CD4-positive, alpha-beta T cell treated with Interleukin-15 for 1 hour (primary cell): ENCODE measurements around the gene CDH11.

Source experiments
- DNase-seq: peaks from one replicate; pipeline ENCODE4 v3.0.0-alpha.2; 2020

Gene CDH11

GRCh38 chr16:65116216-65116615 lies 5.6 kb downstream of the CDH11 start:
- no peak for DNase-seq

DNA sequence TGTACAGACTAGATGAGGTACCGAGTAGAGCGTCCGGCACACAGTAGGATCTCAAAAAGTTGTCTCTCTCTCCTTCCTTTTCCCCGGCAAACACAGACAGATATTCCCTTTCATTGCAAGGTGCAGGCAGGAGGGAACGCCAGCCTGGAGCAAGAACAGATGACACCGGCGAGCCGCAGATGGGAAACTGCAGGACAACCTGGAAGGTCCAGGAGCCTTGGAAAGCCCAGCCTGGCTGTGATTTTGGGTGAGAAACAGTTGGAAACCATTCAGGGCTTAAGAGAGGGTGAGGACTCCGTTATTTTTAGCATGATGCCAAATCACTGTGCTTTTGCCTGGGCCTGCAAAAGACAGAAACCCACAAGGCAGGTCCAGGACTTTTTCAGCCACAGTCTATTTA lies 7.3 kb downstream of the CDH11 start:
- no peak for DNase-seq

DNA sequence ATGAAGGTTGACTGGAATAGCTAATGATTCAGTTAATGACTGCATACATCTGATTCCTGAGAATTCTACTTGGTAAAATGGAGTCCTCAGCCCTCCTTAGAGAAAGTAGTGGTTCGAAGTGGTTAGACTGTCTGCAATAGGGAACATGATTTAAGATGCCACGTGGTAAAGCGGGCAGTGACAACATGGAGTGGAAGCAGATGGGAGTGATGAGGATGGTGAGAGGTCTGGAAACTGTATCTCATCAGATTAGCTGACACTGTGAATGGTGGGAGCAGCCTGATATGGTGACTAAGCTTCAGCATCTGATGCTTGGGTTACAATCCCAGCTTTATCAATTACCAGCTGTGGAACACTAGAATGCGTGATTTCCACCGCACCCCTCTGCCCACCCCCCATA lies 8.4 kb downstream of the CDH11 start:
- DNase-seq, result no peak

- DNase-seq, result no peak
Observed at GRCh38 chr16:65111306-65111705, 10.6 kb downstream of the CDH11 start.

DNA sequence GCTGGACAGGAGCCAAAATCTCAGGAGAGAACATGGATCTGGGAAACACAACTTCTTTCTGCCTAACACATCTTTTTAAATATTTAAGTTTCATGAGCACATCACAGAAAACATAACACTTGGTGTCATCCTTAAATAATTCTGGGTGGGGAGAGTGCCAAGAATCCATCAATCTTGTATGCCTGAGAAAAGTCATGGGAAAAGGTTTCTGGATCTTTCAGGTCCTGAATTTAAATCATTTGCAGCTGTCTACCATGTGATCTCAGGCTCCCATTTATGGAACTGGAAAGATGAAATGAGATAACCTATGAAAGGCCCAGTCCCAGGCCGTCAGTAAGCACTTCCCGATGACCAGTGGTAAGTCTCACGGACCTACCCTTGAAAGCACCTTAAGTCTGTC lies 15.1 kb downstream of the CDH11 start:
- DNase-seq, result no peak

- DNase-seq, result no peak
Observed at GRCh38 chr16:65105171-65105570, 16.7 kb downstream of the CDH11 start.

- DNase-seq, result no peak
Observed at GRCh38 chr16:65104471-65104870, 17.4 kb downstream of the CDH11 start.

GRCh38 chr16:65102326-65102725 lies 19.5 kb downstream of the CDH11 start:
- no peak for DNase-seq

GRCh38 chr16:65101009-65101408 lies 20.9 kb downstream of the CDH11 start:
- no peak for DNase-seq

GRCh38 chr16:65099607-65100006 lies 22.3 kb downstream of the CDH11 start:
- no peak for DNase-seq

GRCh38 chr16:65098916-65099315 lies 22.9 kb downstream of the CDH11 start:
- DNase-seq, result no peak

DNA sequence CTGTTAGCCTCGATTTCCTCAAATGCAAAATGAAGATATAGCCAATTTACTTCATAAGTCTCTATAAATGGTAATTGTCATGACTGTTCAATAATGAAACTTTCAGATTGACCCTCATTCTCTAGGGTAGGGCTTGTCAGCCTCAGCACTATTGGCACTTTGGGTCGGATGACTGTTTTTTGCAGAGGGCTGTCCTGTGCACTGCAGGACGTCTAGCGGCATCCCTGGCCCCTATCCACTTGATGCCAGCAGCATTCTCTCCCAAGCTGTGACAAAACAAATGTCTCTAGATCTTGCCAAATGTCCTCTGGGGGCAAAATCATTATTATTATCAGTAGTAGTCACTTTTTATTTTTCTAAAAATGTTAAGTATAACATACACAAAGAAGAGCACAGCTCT lies 24.6 kb downstream of the CDH11 start:
- no peak for DNase-seq

DNA sequence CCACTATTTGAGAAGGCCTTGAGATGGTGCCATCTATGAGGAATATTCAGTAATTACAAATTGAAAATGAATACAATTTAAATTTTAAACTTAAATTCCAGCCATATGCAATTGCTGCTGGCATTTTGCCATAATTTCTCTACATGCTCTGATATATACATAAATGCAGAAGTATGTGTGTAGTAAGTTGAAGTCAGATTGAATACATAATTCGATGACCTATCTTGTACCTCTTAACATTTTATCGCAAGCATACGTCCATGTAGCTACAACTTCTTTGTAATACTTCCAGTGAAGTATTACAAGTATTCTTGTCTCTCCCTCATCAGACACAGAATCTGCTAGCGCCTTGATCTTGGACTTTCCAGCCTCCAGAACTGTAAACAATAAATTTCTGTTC lies 26.0 kb downstream of the CDH11 start:
- DNase-seq, result no peak

DNA sequence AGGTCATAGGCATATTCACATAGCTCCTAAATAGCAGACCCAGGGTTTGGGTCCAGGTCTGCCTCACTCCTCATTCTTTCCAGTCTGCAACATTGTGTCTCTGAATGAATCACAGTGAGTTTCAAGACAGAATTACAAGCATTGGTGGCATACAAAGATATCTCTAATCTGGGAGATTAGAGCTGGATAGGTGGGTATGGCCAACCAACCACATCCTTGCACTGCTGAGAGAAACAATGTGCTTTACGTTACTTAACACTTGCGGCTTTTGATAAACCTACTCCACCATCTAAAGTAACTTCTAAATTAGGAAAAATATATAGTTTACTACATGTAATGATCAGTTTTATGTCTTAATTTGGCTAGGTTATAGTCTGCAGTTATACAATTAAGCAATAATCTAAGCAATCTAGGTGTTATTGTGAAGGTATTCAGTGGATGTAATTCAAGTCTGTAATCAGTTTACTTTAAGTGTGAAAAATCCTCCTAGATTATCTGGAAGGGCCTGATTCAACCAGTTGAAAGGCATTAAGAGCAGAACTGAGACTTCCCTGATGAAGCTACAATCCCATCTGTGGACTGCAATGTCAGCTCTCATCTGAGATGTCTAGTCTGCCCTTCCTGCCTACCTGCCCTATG lies 26.7 kb downstream of the CDH11 start:
- DNase-seq, result no peak

DNA sequence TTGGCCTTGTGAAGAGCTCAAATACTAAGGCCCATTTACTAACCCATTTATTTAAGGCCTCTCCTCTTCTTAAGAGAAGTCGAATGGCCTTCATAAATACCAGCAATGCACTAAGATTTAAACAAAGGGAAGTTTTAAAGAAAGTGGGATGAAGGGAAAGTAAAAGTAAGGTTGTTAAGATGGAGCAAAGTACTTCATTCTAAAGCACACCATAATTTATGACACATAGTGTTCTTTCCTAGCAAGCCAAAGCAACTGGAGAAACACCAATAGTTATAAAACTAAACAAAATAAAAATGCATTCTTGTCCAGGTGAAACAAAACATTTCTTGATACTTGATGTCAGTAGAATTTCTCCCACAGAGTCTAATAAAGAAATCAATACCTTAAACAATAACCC lies 27.9 kb downstream of the CDH11 start:
- no peak for DNase-seq

DNA sequence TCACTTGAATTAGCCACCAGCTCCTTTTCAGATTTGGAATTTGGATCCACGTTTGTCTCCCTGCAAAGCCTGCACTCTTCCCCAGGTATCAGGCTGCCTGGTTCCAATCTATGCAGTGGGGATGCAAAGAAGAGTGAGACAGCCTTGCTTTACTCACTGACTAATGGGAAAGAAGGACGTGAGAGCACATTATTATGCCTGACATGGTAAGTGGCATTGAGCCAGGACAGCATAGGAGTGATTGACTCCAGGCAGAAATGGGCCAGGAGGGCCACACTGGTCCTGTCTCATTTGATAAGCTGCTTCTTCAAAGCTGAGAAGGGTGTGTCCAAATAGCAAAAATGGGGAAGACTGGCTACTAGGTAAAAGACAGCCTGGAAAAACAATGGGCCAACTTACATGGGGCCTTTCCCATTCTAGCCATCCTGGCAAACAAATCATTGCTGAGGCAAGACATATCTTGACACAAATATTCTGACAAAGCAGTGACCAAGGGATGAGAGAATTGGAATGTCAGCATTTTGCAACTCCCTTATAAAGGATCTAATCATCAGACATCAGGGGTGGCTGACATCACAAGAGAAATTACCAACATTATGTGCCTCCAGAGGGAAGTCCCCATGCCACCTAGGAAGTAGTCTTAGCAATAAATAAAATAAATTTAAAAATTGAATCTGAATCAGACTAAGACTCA lies 38.6 kb downstream of the CDH11 start:
- DNase-seq, result no peak

- DNase-seq, result no peak
Observed at GRCh38 chr16:65079549-65079948, 42.3 kb downstream of the CDH11 start.

DNA sequence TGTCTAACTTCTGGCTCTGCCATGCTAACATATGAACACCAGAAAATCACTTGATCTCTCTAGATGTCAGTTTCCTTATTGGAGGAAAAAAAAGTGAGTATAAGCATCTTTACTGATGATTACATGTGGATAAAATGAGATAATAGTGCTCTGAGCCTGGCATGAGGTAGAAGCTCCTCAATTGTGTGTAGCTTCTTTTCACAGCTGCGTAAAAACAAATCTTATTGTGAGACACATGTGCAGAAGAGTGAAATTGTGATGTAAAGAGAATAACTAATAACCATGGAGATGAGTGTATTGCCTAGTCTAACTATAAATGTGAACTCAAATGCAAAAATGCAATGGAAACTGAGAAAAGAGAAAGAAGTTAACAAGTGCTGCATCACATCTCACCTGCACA lies 44.7 kb downstream of the CDH11 start:
- no peak for DNase-seq

- no peak for DNase-seq
Observed at GRCh38 chr16:65075877-65076276, 46.0 kb downstream of the CDH11 start.

DNA sequence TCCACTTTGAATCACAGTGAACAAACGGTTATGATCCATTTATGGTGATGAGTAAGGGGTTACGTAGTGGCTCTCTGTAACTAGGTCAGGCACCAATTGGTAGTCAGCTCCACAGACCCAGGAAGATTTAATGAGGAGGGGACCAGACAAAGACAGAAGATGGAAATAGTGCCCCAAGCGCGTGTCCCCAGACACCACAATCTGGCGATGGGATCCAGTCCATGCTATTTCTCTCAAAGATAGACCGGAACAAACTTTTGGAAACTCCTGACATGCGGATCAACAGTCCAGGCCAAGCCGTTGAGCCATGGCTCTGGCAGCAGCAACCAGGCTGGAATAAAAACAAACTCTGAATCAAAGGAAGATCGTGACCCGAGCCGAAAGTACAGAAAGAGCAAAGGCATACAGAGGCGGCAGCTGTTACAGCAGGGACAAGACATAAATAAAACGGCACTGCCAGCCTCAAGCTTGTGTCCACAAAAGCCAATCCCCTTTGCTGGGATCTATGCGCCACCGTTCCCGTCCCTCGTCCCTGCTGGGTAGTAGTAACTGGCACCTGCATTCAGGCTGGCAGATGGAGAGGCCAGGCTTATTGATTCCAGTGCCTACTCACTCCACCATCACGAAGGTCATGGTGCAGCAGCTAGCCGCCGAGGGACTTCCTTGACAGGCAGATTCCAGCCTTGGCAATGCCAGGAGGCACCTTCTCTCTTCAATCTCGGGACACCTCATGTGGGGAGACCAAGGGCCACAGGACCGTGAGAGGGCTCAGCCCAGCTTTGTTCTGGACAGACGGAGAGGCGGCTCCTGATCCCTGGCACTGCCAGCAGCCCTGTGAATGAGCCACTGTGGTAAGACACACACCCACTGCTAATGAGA lies 50.2 kb downstream of the CDH11 start:
- DNase-seq, result no peak

DNA sequence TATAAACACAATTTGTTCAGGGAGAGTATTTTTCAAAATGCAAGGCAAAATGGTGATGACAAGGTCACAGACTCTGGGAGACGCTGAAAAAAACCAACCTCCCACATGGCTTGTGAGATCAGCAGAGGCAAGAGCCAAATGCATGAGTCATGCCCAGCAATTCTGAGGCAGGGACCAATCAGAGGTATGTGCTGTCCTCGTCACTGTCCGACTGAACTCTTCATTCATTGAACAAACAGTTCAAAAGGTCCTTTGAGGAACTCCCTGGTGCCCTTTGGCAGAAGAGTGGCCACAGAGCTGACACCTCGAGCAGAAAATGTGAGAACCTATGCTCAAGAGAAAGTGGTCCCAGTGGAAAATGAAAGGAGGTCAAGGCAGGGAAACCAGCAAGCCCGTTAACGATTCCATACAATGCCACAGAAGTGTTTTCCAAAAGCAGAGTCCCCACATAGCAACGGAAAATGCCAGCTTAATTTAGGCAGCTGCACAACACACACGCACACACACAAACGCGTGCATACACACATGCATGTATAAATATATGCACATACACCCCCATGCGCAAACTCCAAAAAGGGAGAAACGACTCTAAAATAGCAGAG lies 50.9 kb downstream of the CDH11 start:
- DNase-seq, result no peak

DNA sequence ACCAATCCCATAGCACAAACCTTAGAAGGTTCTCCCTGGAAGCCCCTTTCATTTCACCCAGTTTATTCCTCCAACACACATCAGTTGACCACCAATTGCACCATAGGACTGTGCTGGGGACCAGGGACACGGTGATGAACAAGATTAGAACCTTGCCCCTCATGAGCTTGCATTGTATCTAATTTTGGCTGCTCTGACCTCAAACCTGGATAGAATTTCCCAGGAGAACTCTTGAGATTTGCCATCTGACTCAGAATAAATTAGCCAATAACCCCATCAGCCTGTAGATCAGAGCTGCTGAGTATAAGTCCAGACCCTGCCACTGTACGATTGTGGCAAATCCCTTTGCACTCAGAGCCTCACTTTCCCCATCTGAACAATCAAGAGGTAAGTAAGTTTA lies 52.1 kb downstream of the CDH11 start:
- DNase-seq, result no peak

GRCh38 chr16:65069065-65069464 lies 52.8 kb downstream of the CDH11 start:
- no peak for DNase-seq
